HG02588 (cell line): ENCODE data around the gene NSUN4.
"Not testable (repeated sequence)": the region's sequence is repeated elsewhere in the genome, so short reads cannot be mapped to it uniquely, and the experiment has no call there.

Experiments used
- ATAC-seq: cut with Tn5 transposase; IDR thresholded peaks from one replicate; pipeline ENCODE4 v1.9.1; 2021; ENCODE audit warnings: mild to moderate bottlenecking, moderate library complexity; ENCODE audit not compliant: unreplicated experiment

Gene NSUN4

DNA sequence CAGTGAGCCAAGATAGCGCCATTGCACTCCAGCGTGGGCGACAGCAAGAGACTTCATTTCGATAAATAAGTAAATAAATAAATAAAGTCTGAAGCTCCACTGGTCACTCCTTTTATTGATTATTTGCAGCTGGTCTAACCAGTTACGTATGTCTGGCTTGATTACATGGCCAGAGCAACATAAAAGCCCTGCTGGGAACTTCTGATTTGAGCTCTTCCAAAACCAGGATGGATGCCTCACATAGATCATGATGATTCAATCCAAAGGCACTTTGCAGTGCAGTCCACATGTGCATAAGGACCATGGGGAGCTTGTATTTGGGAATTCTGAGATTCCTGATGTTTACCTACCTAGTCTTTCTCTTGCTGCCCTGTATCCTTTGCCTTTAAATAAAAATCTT, 24.0 kb downstream of the NSUN4 start:
- ATAC-seq = no peak

DNA sequence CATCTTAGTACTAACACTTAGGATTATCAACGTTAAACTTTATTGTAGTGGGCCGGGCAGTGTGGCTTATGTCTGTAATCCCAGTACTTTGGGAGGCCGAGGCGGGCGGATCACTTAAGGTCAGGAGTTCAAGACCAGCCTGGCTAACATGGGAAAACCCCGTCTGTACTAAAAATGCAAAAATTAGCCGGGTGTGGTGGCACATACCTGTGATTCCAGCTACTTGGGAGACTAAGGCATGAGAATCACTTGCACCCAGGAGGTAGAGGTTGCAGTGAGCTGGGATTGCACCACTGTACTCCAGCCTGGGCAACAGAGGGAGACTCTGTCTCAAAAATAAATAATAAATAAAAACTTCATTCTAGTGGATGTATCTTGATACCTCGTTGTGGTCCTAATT, 25.2 kb downstream of the NSUN4 start:
- ATAC-seq = not testable (repeated sequence)

DNA sequence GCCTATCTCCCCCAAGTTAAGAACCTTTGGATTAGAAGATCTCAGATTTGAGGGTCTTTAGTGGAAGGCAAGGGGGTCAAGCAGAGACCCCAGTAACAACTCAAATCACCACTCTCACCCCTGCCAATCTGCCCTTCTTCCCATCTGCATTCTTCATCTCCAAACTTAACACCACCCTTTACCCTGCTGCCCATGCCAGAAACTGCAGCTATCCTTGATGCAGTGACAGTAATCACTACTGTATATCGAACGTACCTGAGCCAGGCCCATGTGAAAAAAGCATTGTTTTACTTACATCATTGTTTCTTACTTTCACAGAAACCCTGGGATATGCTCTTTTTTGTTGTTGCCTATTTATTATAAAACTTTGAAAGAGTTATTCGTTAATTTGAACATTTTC, 26.5 kb downstream of the NSUN4 start:
- ATAC-seq = no peak

DNA sequence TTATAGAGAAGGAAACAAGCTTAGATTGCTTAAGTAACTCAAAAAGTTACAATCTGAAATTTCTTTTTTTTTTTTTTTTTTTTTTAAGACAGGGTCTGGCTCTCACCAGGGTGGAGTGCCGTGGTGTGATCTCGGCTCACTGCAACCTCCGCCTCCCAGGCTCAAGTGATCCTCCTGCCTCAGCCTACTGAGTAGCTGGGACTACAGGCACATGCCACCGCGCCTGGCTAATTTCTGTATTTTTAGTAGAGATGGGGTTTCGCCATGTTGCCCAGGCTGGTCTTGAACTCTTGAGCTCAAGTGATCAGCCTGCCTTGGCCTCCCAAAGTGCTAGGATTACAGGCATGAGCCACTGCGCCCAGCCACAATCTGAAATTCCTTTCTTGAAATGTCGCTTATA, 27.1 kb downstream of the NSUN4 start:
- ATAC-seq = not testable (repeated sequence)

DNA sequence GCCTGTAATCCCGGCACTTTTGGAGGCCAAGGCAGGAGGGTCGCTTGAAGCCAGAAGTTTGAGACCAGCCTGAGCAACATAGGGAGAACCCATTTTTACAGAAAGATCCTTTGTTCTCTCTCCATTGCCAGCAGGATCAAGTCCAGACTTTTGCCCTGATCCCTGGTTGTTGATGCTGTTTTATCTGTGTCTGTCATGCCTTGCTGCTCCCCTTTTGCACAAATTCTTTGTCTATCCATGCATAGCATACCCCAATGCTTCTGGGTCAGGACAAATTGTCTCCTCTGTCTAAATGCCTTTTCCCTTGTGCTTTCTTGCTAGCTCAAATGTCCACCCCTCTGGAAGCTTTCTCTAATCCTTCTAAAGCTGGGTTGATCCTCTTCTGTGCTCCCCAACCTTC, 28.2 kb downstream of the NSUN4 start:
- ATAC-seq = no peak

DNA sequence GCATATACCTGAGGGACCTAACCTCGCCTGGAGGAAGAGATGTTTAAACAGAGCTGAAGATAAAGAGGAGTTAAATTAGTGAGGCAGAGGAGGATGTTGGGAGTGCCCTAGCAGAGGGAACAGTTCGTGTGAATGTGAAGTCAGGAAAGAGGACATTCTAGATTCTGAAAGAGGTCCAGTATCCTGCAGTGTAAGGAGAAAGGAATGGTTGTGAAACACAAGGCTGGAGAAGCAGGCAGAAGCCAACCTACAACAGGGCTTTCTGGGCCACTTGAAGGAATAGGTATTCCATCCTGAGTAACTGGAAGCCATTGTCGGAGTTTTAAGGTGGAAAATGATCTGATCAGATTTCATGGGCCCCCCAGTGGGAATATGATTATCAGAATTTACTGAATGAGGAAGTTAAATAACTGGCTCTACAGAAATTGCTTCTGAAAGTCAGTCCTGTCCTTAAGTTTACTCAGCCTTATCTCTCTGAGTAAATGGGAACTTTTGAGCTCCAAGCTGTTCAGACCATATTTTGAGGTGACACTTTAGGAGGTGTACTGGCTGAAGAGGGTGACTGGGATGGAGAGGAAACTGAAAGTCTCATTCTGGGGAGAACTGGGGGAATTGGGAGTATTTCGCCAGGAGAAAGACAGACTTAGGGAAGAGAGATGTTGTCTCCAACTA, 29.1 kb downstream of the NSUN4 start:
- no peak for ATAC-seq

DNA sequence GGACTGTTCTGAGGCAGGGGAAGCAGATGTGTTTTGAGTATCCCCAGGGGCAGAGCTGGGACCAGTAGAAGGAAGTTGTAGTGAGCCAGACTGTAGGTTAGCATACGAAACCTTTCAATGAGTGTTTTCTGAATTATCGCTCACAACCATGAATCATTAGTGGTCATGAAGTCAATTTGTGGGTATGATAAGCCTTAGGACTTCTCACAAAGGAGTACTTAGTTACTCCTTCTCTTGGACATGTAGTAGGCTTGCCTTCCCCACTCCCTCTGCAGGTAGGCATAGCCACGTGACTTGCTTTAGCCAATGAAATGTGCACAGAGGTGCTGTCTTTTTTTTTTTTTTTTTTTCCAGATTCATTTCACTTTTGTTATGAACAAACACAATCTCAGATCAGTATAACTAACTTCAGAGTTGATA, 29.6 kb downstream of the NSUN4 start:
- ATAC-seq = no peak

DNA sequence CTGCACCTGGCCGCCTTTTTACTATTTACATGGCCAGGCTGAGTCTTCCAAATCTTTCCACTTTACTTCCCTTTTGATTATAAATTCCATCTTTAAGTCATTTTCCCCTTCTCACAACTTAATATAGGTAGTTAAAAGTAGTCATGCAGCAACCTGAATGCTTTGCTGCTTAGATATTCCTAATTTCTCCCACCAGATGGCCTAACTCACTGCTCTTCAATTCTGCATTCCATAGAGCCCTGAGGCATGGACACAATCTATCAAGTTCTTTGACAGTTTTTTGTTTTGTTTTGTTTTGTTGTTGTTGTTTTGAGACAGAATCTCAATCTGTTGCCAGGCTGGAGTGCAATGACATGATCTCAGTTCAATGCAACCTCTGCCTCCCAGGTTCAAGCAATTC, 31.8 kb downstream of the NSUN4 start:
- no peak for ATAC-seq

DNA sequence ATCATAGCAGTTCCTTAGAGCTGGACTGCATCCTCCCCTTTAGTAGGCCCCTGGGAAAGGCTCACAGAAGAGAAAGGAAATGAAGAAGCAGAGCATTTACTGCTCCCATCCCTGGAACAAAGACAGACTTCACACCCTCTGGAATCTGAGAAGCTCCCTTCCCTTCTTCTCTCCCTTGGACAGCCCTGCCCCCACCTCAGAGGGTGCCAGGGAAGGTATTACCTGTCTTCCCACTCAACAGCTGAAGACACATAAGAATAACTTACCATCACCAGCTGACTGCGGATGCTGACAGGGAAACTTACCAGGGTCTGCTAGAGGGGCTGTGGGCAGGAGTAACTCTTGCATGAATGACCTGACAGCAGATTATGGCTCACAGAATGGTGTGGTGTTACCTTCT, 39.4 kb downstream of the NSUN4 start:
- no peak for ATAC-seq

DNA sequence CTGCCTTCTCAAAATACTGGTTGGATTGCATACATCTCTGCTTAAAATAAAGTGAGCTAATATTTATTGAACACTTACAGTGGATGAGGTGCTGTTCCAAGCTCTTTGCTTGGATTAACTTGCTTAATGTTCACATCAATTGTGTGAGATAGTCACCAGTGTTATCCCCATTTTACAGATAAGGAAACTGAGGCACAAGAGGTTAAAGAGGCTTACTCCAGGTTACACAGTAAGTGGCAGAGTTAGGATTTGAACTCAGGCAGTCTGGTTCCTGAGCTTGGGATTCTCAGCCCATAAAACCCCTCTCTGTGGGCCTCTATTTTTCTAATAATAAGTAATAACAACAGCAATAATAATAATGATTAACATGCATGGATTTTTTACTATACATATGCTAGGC, 39.9 kb downstream of the NSUN4 start:
- ATAC-seq = no peak

DNA sequence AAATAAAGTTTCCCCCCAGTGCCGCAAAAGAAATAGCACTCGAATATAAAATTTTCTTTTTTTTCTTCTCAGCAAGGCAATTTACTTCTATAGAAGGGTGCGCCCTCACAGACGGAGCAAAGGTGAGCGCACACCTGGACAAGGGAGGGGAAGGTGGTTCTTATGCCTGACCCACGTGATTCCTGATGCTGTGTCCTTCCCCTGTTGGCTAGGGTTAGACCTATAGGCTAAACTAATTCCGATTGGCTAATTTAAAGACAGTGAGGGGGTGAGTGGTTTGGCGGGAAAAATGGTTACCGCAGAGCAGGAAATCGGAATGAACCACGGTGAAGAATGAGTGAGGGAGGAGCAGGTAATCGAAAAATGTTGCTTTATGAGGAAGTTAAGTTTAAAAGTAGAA, 52.9 kb downstream of the NSUN4 start:
- no peak for ATAC-seq

DNA sequence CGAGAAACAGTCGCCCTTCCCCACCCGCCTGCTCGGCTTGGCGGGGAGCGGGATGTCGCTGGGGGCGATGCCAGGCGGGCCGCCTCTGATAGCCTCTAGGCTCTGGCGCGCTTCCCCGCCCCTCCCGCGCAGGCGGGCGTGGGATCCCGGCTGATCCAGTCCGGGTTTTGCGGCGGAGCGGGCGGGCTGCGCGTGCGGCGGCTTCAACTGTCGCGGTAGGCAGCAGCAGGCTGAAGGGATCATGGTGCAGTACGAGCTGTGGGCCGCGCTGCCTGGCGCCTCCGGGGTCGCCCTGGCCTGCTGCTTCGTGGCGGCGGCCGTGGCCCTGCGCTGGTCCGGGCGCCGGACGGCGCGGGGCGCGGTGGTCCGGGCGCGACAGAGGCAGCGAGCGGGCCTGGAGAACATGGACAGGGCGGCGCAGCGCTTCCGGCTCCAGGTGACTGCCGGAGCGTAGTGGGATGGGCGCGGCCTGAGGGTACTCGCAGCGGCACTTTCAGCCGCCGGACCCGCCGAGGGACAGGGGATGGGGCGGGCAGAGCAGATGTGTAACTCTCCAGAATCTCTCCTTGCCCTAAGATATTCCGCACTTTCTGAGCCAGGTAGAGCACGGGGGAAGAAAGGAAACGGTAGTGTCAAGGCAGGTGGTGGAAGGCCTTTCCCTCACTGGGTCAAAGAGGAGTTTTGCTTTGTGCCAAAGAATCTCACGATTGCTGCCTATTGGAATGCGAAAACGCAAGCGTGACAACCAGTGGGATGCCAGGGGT, 53.7 kb downstream of the NSUN4 start, which contains the start of gene FAAH:
Gene FAAH, plus strand, starts transcription at position 210 of the 764 bp plus-strand sequence. Its CDS starts 32 bp downstream, at position 242.
- ATAC-seq = no peak

DNA sequence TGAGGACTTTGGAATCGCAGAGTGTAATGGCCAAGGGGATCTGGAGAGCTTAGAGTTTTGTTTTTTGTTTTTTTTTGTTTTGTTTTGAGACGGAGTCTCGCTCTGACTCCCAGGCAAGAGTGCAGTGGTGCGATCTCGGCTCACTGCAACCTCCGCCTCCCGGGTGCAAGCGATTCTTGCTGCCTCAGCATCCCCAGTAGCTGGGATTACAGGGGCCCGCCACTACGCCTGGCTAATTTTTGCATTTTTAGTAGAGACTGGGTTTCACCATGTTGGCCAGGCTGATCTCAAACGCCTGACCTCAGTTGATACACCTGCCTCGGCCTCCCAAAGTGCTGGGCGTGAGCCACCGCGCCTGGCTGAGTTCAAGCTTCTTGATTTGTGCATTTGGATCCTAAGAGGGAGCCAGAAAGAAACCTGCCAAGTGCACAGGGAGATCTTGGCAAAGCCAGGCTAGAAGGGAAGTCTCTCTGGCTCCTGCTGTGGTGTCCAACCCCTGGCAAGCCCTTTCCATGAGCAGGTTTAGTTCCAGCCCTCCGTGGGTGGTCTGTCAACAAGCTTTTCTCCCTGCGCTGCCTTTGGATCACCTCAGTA, 54.4 kb downstream of the NSUN4 start:
- no peak for ATAC-seq

DNA sequence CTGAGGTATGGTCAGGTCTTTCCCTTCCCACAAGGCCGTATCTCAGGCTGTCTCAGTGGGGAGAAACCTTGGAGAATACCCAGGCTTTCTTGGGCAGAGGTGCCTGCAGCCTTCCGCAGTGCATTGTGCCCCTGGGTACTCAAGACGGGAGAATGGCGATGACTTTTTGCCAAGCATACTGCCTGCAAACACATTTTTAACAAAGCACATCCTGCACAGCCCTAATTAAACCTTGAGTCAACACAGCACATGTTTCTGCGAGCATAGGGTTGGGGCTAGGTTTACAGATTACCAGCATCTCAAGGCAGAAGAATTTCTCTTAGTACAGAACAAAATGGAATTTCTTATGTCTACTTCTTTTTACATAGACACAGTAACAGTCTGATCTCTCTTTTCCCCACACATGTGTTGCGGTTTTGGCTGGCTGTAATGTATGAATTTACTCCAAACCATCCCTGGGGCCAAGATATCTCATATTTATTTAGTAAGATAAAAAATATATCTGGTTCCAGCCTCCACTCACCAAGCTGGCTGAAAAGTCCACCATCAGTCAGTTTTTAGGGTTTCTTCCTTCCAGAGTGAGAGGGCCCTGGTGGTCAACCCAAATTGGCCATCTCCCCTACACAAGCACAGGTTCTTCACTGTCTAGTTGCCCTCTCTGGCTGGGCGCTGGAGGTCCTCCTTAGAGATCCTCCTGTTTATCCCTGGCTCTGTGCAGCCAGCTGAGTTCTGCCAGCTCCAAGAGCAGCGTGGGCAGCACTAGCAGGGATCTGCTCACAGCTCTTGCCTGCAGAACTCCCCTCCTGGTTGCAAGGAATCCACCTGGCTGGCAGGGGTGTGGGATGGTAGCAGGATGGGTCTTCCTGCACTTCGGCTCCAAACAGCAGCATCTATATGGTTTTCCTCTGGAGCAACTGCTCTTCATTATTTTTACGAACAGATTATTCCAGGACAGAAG, 56.1 kb downstream of the NSUN4 start:
- no peak for ATAC-seq

DNA sequence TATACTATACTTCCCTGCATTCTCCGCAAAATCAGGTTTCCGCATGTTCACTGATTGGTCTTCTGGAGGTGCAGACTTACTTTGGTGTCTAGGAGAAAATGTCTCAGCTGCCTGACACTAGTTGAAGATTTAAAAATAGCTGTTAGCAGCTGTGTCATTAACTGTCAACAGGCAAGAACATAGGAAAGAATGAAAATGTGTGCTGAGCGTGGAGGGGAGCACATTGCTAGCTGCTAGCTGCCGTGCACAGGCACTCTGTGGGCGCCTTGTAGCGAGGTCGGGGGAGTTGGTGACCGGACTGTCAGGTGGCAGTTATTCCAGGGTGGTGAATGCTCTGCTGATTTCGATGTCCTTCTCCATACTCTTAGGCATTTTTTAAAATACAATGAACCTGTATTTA, 58.7 kb downstream of the NSUN4 start:
- ATAC-seq = no peak

DNA sequence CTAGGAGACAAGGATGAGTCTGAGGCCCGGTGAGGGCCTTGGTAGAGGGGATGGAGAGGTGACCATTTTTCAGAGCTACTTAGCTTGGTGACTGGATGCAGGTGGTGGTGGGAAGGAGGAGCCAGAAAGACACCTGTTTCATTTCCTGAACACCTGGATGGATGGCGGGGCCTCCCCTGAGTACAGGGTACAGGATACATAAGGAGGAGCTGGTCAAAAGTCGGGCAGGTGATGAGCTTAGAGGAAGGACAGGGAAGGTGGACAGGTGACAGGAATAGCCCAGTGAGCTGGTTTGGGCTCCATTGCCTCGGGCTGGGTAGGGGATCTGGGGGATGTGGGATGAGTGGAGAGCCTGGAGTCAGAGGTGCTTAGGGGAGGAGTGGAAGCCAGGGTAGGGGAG, 59.8 kb downstream of the NSUN4 start:
- no peak for ATAC-seq

DNA sequence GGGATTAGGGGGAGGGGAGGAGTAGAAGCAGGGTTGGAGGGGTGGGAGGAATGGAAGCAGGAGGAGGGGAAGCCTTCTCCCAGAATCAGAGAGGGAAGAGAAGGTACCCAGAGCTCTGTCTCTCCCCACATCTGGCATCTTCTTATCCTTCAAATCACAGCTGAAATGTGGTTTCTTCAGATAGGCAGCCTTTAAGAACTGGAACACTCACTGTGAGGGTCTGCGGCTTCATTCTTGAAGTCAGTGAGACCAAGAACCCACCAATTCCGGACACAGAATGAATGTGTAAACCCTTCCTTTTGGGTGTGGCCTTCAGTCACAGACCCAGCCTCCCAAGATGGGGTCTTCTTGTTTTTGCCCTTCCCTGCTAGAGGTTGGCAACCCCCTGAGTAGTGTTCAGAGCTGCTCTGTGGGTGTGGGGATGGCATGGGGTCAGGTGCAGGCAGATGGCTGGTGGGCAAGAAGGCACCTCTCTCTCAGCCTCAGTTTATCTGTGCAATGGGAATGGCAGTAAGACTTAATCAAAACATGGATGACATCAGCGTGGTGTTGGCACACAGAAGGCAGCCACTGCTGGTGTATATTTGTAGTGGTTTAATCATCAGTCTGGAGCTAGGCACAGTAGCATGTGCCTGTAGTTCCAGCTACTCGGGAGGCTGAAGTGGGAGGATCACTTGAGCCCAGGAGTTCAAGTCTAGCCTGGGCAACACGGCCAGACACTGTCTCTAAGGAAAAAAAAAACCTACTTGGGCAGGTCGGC, 60.7 kb downstream of the NSUN4 start:
- ATAC-seq = no peak

DNA sequence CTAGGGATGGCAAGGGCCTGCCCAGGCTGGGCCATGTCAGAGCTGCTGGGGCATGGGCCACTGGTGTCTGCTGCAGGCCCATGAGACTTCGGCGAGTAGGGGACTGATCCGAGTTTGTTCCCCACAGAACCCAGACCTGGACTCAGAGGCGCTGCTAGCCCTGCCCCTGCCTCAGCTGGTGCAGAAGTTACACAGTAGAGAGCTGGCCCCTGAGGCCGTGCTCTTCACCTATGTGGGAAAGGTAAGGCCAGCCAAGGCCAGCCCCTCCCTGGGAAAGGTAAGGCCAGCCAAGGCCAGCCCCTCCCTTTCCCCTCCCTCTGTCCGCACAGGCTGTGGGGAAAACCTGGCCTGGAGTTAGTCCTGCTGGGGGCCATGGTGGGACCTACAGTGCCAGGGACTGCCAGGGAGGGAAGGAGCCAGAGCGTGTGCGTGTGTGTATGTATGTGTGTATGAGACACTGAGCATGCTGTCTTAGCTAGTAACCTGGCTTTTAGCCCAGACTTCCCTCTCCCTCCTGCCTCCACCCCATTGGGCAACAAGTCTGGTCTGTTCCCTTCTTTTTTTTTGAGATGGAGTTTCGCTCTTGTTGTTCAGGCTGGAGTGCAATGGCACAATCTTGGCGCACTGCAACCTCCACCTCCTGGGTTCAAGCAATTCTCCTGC, 61.5 kb downstream of the NSUN4 start:
- ATAC-seq = no peak

DNA sequence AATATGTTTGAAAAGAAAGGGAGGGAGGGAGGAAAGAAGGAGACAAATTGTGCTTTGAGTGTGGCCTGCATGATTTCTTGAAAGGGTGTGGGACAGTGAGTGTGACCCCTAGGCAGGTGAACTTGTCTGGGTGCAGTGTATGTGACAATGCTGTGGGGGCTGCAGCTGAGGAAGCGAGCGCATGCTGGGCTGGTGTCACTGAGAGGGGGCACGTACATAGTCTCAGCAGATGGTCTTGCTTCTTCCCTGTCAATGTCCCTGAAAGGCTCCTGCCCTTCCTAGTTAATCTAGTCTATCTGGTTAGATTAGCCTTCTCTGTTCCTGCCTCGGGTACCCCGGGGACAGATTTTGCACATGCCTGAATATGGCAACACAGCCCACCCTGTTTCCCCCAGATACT, 63.3 kb downstream of the NSUN4 start:
- ATAC-seq = no peak
